GM23338 (cell line): ENCODE data around the gene GCKR. TPM values are rescaled to one million over a fixed set of nuclear protein-coding genes. Genes with fewer than 3 reads are reported as not detected.

Experiments
- ATAC-seq: fragments of 200-7000 bp; cut with Tn5 transposase; 3 replicates; pipeline ENCODE4 v1.9.1; 2020
- DNase-seq: peaks from one replicate; pipeline ENCODE4 v3.0.0-alpha.2; 2015; ENCODE audit warnings: low spot score
- H2AFZ ChIP-seq: fragments of 200-600 bp; sonication (generic); 2 replicates; pipeline ENCODE4 v1.8.0; 2016; ENCODE audit warnings: antibody characterized with exemption, mild to moderate bottlenecking, moderate library complexity
- H3F3A ChIP-seq: fragments of 200-600 bp; sonication (generic); replicated peaks from 2 replicates; pipeline ENCODE4 v1.8.0; 2017; ENCODE audit warnings: antibody characterized with exemption, mixed run types, low read depth
- H3K27ac ChIP-seq: fragments of 200-600 bp; sonication (generic); 2 replicates; pipeline ENCODE4 v1.6.1; 2016; ENCODE audit warnings: low read depth
- H3K27me3 ChIP-seq: fragments of 200-600 bp; sonication (generic); 2 replicates; pipeline ENCODE4 v1.8.0; 2016; ENCODE audit warnings: mild to moderate bottlenecking, mixed run types, moderate library complexity; ENCODE audit not compliant: insufficient read depth
- H3K36me3 ChIP-seq: fragments of 200-600 bp; sonication (generic); 2 replicates; pipeline ENCODE4 v1.8.0; 2016; ENCODE audit warnings: mild to moderate bottlenecking; ENCODE audit not compliant: insufficient read depth
- H3K4me1 ChIP-seq: fragments of 200-600 bp; sonication (generic); 2 replicates; pipeline ENCODE4 v1.8.0; 2016; ENCODE audit warnings: mild to moderate bottlenecking, moderate library complexity; ENCODE audit not compliant: insufficient read depth
- H3K4me2 ChIP-seq: fragments of 200-600 bp; sonication (generic); 2 replicates; pipeline ENCODE4 v1.7.1; 2017; ENCODE audit warnings: mixed run types
- H3K4me3 ChIP-seq: fragments of 200-600 bp; sonication (generic); 2 replicates; pipeline ENCODE4 v1.6.1; 2016; ENCODE audit warnings: mixed run types
- H3K79me2 ChIP-seq: fragments of 200-600 bp; sonication (generic); replicated peaks from 2 replicates; pipeline ENCODE4 v1.8.0; 2017; ENCODE audit warnings: mild to moderate bottlenecking; ENCODE audit not compliant: insufficient read depth
- H3K9me2 ChIP-seq: fragments of 200-600 bp; sonication (generic); 2 replicates; pipeline ENCODE4 v1.8.0; 2017; ENCODE audit not compliant: insufficient read depth
- H4K20me1 ChIP-seq: fragments of 200-600 bp; sonication (generic); replicated peaks from 2 replicates; pipeline ENCODE4 v1.8.0; 2017; ENCODE audit warnings: mild to moderate bottlenecking; ENCODE audit not compliant: insufficient read depth
- H3K27ac Mint-ChIP-seq: 2 replicates; pipeline ENCODE4 v1.8.0; 2020; ENCODE audit warnings: inconsistent platforms, mild to moderate bottlenecking, moderate library complexity, mixed read lengths
- H3K27me3 Mint-ChIP-seq: 3 replicates; pipeline ENCODE4 v1.8.0; 2022; ENCODE audit warnings: low read depth, mild to moderate bottlenecking, moderate library complexity, mixed read lengths, inconsistent platforms; ENCODE audit not compliant: insufficient read depth, poor library complexity
- H3K36me3 Mint-ChIP-seq: 3 replicates; pipeline ENCODE4 v1.8.0; 2021; ENCODE audit warnings: low read depth, mild to moderate bottlenecking, inconsistent platforms, moderate library complexity, mixed read lengths
- H3K4me1 Mint-ChIP-seq: 3 replicates; pipeline ENCODE4 v1.8.0; 2020; ENCODE audit warnings: mild to moderate bottlenecking, inconsistent platforms, mixed read lengths
- H3K4me3 Mint-ChIP-seq: 3 replicates; pipeline ENCODE4 v1.8.0; 2021; ENCODE audit warnings: moderate library complexity, mild to moderate bottlenecking, inconsistent platforms, mixed read lengths
- H3K9me3 Mint-ChIP-seq: 3 replicates; pipeline ENCODE4 v1.8.0; 2020; ENCODE audit warnings: moderate library complexity, mild to moderate bottlenecking, inconsistent platforms, mixed read lengths
- CREB1 ChIP-seq: fragments of 250-450 bp; sonication (Bioruptor Pico); IDR thresholded peaks from 2 replicates; pipeline ENCODE4 v1.5.0; 2020; ENCODE audit warnings: low read depth, mild to moderate bottlenecking, moderate library complexity
- EZH2 ChIP-seq: fragments of 200-600 bp; sonication (generic); IDR thresholded peaks from one replicate; pipeline ENCODE4 v1.8.0; 2017; ENCODE audit warnings: antibody characterized with exemption, mild to moderate bottlenecking, low read depth; ENCODE audit not compliant: unreplicated experiment
- EZH2phosphoT487 ChIP-seq: fragments of 200-600 bp; sonication (generic); IDR thresholded peaks from one replicate; pipeline ENCODE4 v1.8.1; 2018; ENCODE audit warnings: antibody characterized with exemption; ENCODE audit not compliant: unreplicated experiment
- JUNB ChIP-seq: IDR thresholded peaks from one replicate; pipeline ENCODE4 v1.6.1; 2016; ENCODE audit warnings: antibody characterized with exemption; ENCODE audit not compliant: unreplicated experiment
- NANOG ChIP-seq: IDR thresholded peaks from 2 replicates; pipeline ENCODE4 v1.6.1; 2016; ENCODE audit warnings: antibody characterized with exemption, borderline replicate concordance
- POLR2AphosphoS5 ChIP-seq: IDR thresholded peaks from 2 replicates; pipeline ENCODE4 v1.6.1; 2016; ENCODE audit warnings: antibody characterized with exemption, low read depth
- REST ChIP-seq: IDR thresholded peaks from one replicate; pipeline ENCODE4 v1.6.1; 2018; ENCODE audit warnings: antibody characterized with exemption; ENCODE audit not compliant: unreplicated experiment
- STAT1 ChIP-seq: IDR thresholded peaks from one replicate; pipeline ENCODE4 v1.6.1; 2016; ENCODE audit warnings: antibody characterized with exemption; ENCODE audit not compliant: unreplicated experiment
- ZNF114 ChIP-seq: fragments of 250-450 bp; sonication (Bioruptor Pico); IDR thresholded peaks from 2 replicates; pipeline ENCODE4 v1.5.0; 2020; ENCODE audit warnings: mild to moderate bottlenecking, moderate library complexity
- ZNF331 ChIP-seq: fragments of 250-450 bp; sonication (Bioruptor Pico); IDR thresholded peaks from 2 replicates; pipeline ENCODE4 v1.5.0; 2020; ENCODE audit warnings: low read depth, mild to moderate bottlenecking, moderate library complexity
- polyA plus RNA-seq: library from polyadenylated mRNA; unstranded; fragments of >200 nt; fragmentation: Nextera tagmentation; extraction: Ambion mirVana; gene quantifications from 2 replicates; pipeline ENCODE4 v1.2.1, GENCODE V29; 2016
- total RNA-seq: library from RNA; depleted of rRNA; stranded (reverse); fragments of >200 nt; shearing (Covaris generic); gene quantifications from 2 replicates; pipeline ENCODE4 v1.2.3, GENCODE V29; 2014
- TF ChIP-seq, protein P1 (sequence below), 2 experiments: fragments of 200-600 bp in 1 of 2; sonication (generic) in 1 of 2; conservative IDR thresholded peaks; 2 replicates each; pipeline versions ENCODE4 v1.5.1 to v1.6.1; 2016 to 2017; ENCODE audit warnings: antibody characterized with exemption in 2 of 2, low read depth in 2 of 2, mild to moderate bottlenecking in 2 of 2, moderate library complexity in 1 of 2
- TF ChIP-seq, protein P2 (sequence below): IDR thresholded peaks from 2 replicates; pipeline ENCODE4 v1.6.1; 2016; ENCODE audit warnings: antibody characterized with exemption

Gene GCKR
- total and polyA plus RNA-seq, 2 experiments from 2014 or later: not detected

DNA sequence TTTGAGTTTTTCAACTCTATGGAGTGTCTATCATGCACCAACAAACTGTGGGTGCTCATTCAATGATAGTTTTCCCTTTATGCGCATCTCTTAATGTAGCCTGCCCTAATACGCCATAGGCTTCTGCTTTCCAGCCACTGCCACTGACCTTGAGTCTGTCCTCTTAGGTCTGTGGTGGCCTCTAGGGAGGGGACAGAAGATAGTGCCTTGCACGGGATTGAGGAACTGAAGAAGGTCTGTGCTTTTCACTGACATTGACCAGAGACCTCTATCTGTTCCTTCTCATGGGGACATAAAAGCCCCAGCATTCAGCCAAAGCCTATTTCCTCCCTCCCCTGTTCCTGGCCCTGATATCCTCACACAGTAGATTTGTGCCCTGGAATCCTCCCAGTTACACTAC, 2.3 kb downstream of the GCKR start (continued):
- TF ChIP-seq, protein P1, sequence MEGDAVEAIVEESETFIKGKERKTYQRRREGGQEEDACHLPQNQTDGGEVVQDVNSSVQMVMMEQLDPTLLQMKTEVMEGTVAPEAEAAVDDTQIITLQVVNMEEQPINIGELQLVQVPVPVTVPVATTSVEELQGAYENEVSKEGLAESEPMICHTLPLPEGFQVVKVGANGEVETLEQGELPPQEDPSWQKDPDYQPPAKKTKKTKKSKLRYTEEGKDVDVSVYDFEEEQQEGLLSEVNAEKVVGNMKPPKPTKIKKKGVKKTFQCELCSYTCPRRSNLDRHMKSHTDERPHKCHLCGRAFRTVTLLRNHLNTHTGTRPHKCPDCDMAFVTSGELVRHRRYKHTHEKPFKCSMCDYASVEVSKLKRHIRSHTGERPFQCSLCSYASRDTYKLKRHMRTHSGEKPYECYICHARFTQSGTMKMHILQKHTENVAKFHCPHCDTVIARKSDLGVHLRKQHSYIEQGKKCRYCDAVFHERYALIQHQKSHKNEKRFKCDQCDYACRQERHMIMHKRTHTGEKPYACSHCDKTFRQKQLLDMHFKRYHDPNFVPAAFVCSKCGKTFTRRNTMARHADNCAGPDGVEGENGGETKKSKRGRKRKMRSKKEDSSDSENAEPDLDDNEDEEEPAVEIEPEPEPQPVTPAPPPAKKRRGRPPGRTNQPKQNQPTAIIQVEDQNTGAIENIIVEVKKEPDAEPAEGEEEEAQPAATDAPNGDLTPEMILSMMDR (conservative IDR thresholded peaks at IDR 0.05; ENCODE audit: low read depth in 2 of 2): no peak
- TF ChIP-seq ZNF114 (CRISPR knock-in tag) (no peak), EZH2phosphoT487 (no peak)
- TF ChIP-seq, protein P2, sequence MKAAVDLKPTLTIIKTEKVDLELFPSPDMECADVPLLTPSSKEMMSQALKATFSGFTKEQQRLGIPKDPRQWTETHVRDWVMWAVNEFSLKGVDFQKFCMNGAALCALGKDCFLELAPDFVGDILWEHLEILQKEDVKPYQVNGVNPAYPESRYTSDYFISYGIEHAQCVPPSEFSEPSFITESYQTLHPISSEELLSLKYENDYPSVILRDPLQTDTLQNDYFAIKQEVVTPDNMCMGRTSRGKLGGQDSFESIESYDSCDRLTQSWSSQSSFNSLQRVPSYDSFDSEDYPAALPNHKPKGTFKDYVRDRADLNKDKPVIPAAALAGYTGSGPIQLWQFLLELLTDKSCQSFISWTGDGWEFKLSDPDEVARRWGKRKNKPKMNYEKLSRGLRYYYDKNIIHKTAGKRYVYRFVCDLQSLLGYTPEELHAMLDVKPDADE: no peak

DNA sequence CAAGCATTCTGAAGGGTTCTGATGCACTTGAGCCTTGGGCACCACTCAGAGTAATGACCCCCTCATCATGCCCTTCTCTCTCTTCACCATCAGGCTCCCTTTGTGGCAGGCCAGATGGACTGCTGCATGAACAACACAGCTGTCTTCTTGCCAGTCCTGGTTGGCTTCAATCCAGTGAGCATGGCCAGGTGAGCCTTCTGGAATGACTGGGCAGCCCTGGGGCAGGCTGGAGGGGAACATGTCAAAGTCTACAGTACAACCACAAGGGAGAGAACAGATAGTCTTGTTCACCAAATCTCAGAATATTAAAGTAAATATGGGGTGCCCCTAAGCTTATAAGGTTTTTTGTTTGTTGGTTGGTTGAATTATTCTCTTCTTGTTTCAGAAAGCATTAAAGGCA, 4.4 kb downstream of the GCKR start:
- peaks cover 7% of the 10 kb centered on the region for H3K27me3 ChIP-seq
- DNase-seq (no peak), ATAC-seq (no peak)
- Mint-ChIP-seq H3K36me3 (no peaks in the 10 kb centered on the region), H3K27ac (no peak overlapping the region), H3K9me3 (no peaks in the 10 kb centered on the region), H3K4me1 (peaks cover 18% of the 10 kb centered on the region), H3K4me3 (no peak overlapping the region), H3K27me3 (peaks cover 6% of the 10 kb centered on the region)
- H3K36me3 ChIP-seq: no peaks in the 10 kb centered on the region
- no peak overlapping the region for H3K4me3 ChIP-seq
- no peaks in the 10 kb centered on the region for H3F3A ChIP-seq
- TF ChIP-seq, protein P1 (conservative IDR thresholded peaks at IDR 0.05; ENCODE audit: low read depth in 2 of 2): no peak
- TF ChIP-seq, protein P2: no peak
- TF ChIP-seq ZNF114 (CRISPR knock-in tag): no peak
- TF ChIP-seq NANOG: no peak
- TF ChIP-seq EZH2phosphoT487: no peak
- TF ChIP-seq ZNF331 (CRISPR knock-in tag): no peak
- TF ChIP-seq STAT1: no peak
- TF ChIP-seq CREB1 (CRISPR knock-in tag): no peak
- no peak for TF ChIP-seq POLR2AphosphoS5
- no peak for TF ChIP-seq EZH2
- no peak for TF ChIP-seq JUNB
- no peak for TF ChIP-seq REST
- no peak overlapping the region for H3K4me2 ChIP-seq
- no peak overlapping the region for H2AFZ ChIP-seq
- H3K79me2 ChIP-seq: no peaks in the 10 kb centered on the region
- H3K9me2 ChIP-seq: no peaks in the 10 kb centered on the region
- H3K4me1 ChIP-seq: peaks cover 14% of the 10 kb centered on the region
- H3K27ac ChIP-seq: no peak overlapping the region
- H4K20me1 ChIP-seq: no peaks in the 10 kb centered on the region
